ENCODE results near the gene ATG7. TPM values are rescaled to one million over a fixed set of nuclear protein-coding genes. Genes with fewer than 3 reads are reported as not detected.

ATG7 gene
- total RNA-seq, 3 donors from 2014 or later (not counting 1 experiment from before 2014, with no cell fraction given), result 55.3 to 72.9 (median 68.6) TPM

GRCh38 chr3:11226042-11226370 lies 46.2 kb upstream of the ATG7 start:
- ATAC-seq (no peak), DNase-seq (no peak)
- H3K27ac ChIP-seq (ENCODE audit: low read length), result no peak overlapping the region
- intact Hi-C loops (cut with micrococcal nuclease), result no loop called here
- Mint-ChIP-seq H3K4me1 (peaks cover 0 to 6% of the 10 kb centered on the region in 2 donors), H3K9me3 (no peaks in the 10 kb centered on the region), H3K4me3 (no peak overlapping the region), H3K27me3 (ENCODE audit: low read depth in 2 of 2) (peaks cover 3 to 7% of the 10 kb centered on the region in 2 donors), H3K27ac (peak overlapping the region in 1 of 2 donors; percentile 63), H3K36me3 (no peaks in the 10 kb centered on the region)
- no peak for TF ChIP-seq CTCF (IDR thresholded peaks at IDR 0.05)
- no peaks in the 10 kb centered on the region for H3K27me3 ChIP-seq (ENCODE audit: control insufficient read depth, insufficient read depth, low read length)
- H3K9me3 ChIP-seq (ENCODE audit: control insufficient read depth, insufficient read depth, low read length), result no peaks in the 10 kb centered on the region
- no peaks in the 10 kb centered on the region for H3K36me3 ChIP-seq (ENCODE audit: control insufficient read depth, insufficient read depth, low read length)
- WGBS (ENCODE audit: insufficient coverage), result 87% methylated on average over 4 of the region's 6 CpGs
- H3K4me3 ChIP-seq (ENCODE audit: low read length), result no peak overlapping the region
- H3K4me1 ChIP-seq (ENCODE audit: control insufficient read depth, insufficient read depth, low read length), result peaks cover 5% of the 10 kb centered on the region

- no peak for TF ChIP-seq CTCF (IDR thresholded peaks at IDR 0.05)
- no peak for DNase-seq
- no peaks in the 10 kb centered on the region for H3K36me3 ChIP-seq (ENCODE audit: control insufficient read depth, insufficient read depth, low read length)
- no peak overlapping the region for H3K27ac Mint-ChIP-seq
- no peak for ATAC-seq
- no peaks in the 10 kb centered on the region for H3K36me3 Mint-ChIP-seq
- H3K9me3 ChIP-seq (ENCODE audit: control insufficient read depth, insufficient read depth, low read length), result no peaks in the 10 kb centered on the region
- no peak overlapping the region for H3K27ac ChIP-seq (ENCODE audit: low read length)
- peaks cover 5% of the 10 kb centered on the region for H3K4me1 ChIP-seq (ENCODE audit: control insufficient read depth, insufficient read depth, low read length)
- no peak overlapping the region for H3K4me3 ChIP-seq (ENCODE audit: low read length)
- H3K4me3 Mint-ChIP-seq, result no peak overlapping the region
- 69% methylated on average over 3 of the region's 4 CpGs for WGBS (ENCODE audit: insufficient coverage)
- intact Hi-C loops (cut with micrococcal nuclease), result no loop called here
- peaks cover 0 to 6% of the 10 kb centered on the region in 2 donors for H3K4me1 Mint-ChIP-seq
- no peaks in the 10 kb centered on the region for H3K27me3 ChIP-seq (ENCODE audit: control insufficient read depth, insufficient read depth, low read length)
- H3K27me3 Mint-ChIP-seq (ENCODE audit: low read depth in 2 of 2), result peaks cover 6 to 18% of the 10 kb centered on the region in 2 donors
- H3K9me3 Mint-ChIP-seq, result no peaks in the 10 kb centered on the region
These were observed 44.2 kb upstream of the ATG7 start for GRCh38 chr3:11228041-11228440.

GRCh38 chr3:11230125-11230524 lies 42.1 kb upstream of the ATG7 start:
- DNase-seq (no peak), ATAC-seq (no peak)
- Histone ChIP-seq H3K27me3 (ENCODE audit: control insufficient read depth, insufficient read depth, low read length) (no peaks in the 10 kb centered on the region), H3K9me3 (ENCODE audit: control insufficient read depth, insufficient read depth, low read length) (no peaks in the 10 kb centered on the region), H3K4me1 (ENCODE audit: control insufficient read depth, insufficient read depth, low read length) (peaks cover 5% of the 10 kb centered on the region), H3K27ac (ENCODE audit: low read length) (no peak overlapping the region), H3K36me3 (ENCODE audit: control insufficient read depth, insufficient read depth, low read length) (no peaks in the 10 kb centered on the region), H3K4me3 (ENCODE audit: low read length) (no peak overlapping the region)
- Mint-ChIP-seq H3K4me1 (peaks cover 0 to 6% of the 10 kb centered on the region in 2 donors), H3K9me3 (no peaks in the 10 kb centered on the region), H3K36me3 (no peaks in the 10 kb centered on the region), H3K4me3 (no peak overlapping the region), H3K27ac (no peak overlapping the region), H3K27me3 (ENCODE audit: low read depth in 2 of 2) (peaks cover 15 to 25% of the 10 kb centered on the region in 2 donors)
- TF ChIP-seq CTCF (IDR thresholded peaks at IDR 0.05), result no peak
- intact Hi-C loops (cut with micrococcal nuclease), result no loop called here
- WGBS (ENCODE audit: insufficient coverage), result 93% methylated on average over 4 of the region's 4 CpGs

- Histone ChIP-seq H3K27me3 (ENCODE audit: control insufficient read depth, insufficient read depth, low read length) (no peaks in the 10 kb centered on the region), H3K9me3 (ENCODE audit: control insufficient read depth, insufficient read depth, low read length) (no peaks in the 10 kb centered on the region), H3K4me1 (ENCODE audit: control insufficient read depth, insufficient read depth, low read length) (peaks cover 5% of the 10 kb centered on the region), H3K36me3 (ENCODE audit: control insufficient read depth, insufficient read depth, low read length) (no peaks in the 10 kb centered on the region), H3K27ac (ENCODE audit: low read length) (no peak overlapping the region), H3K4me3 (ENCODE audit: low read length) (no peak overlapping the region)
- Mint-ChIP-seq H3K36me3 (no peaks in the 10 kb centered on the region), H3K4me3 (no peak overlapping the region), H3K4me1 (peaks cover 0 to 2% of the 10 kb centered on the region in 2 donors), H3K27me3 (ENCODE audit: low read depth in 2 of 2) (peaks cover 15 to 25% of the 10 kb centered on the region in 2 donors), H3K27ac (no peak overlapping the region), H3K9me3 (no peaks in the 10 kb centered on the region)
- no peak for DNase-seq
- 94% methylated on average over 3 of the region's 3 CpGs for WGBS (ENCODE audit: insufficient coverage)
- intact Hi-C loops (cut with micrococcal nuclease), result no loop called here
- TF ChIP-seq CTCF (IDR thresholded peaks at IDR 0.05), result no peak
- ATAC-seq, result no peak
These were observed 41.4 kb upstream of the ATG7 start for GRCh38 chr3:11230832-11231231.

Measured in natural killer cell (primary cell).